HepG2 (cell line): ENCODE measurements around the gene MTHFD1L. TPM values are rescaled to one million over a fixed set of nuclear protein-coding genes. Genes with fewer than 3 reads are reported as not detected.

ENCODE experiments used
- ATAC-seq: fragments of 200-7000 bp; cut with Tn5 transposase; 3 replicates; pipeline ENCODE4 v1.9.1; 2020; ENCODE audit warnings: mild to moderate bottlenecking, moderate library complexity
- BruUV-seq: library from RNA; stranded (reverse); fragments of 400-500 nt; replicated peaks from 2 replicates; lab custom pipeline; 2021; lab: Mats Ljungman, UMichigan
- CTCF ChIA-PET: fragments of 300-600 bp; formaldehyde crosslinking; extraction: SDS; loops from one replicate; lab custom pipeline; 2021; ENCODE audit warnings: low total read pairs, inconsistent platforms, low intra/inter-chr PET ratio; lab: Yijun Ruan, JAX
- POLR2A ChIA-PET: fragments of 350-600 bp; sonication (Branson Sonifier 250); formaldehyde crosslinking; loops from one replicate; lab custom pipeline; 2020; ENCODE audit warnings: antibody characterized with exemption, inconsistent platforms; lab: Yijun Ruan, JAX
- DNase-seq: peaks from one replicate; pipeline ENCODE4 v3.0.0-alpha.2; 2015; ENCODE audit warnings: low spot score
- FAIRE-seq: peaks from 3 replicates; lab custom pipeline; 2011; peaks lifted over from hg19 to GRCh38; lab: Jason Lieb, UNC
- H2AFZ ChIP-seq: one replicate; pipeline ENCODE4 v1.6.1; 2011; ENCODE audit warnings: low read length, inconsistent platforms
- H3K27ac ChIP-seq: fragments of 300-600 bp; 3 replicates; pipeline ENCODE4 v1.8.0; 2011; ENCODE audit warnings: mixed run types, mild to moderate bottlenecking, mixed read lengths, low read length, inconsistent platforms; ENCODE audit not compliant: insufficient read depth; ENCODE audit errors: extremely low read length
- H3K27me3 ChIP-seq, 2 experiments: fragments of 200-600 bp in 1 of 2; 2 replicates in 1 of 2; 3 replicates in 1 of 2; pipeline versions ENCODE4 v1.6.0 to v1.8.0; 2011; ENCODE audit warnings: low read length in 2 of 2, mild to moderate bottlenecking in 2 of 2, moderate library complexity in 2 of 2, inconsistent platforms in 1 of 2; ENCODE audit not compliant: insufficient read depth in 2 of 2, control insufficient read depth in 1 of 2
- H3K36me3 ChIP-seq, 2 experiments: fragments of 200-600 bp in 1 of 2; replicated peaks in 1 of 2; 2 replicates in 1 of 2; 3 replicates in 1 of 2; pipeline versions ENCODE4 v1.5.1 to v1.8.0; 2011; ENCODE audit warnings: low read length in 2 of 2, inconsistent platforms in 1 of 2; ENCODE audit not compliant: insufficient read depth in 2 of 2, control insufficient read depth in 1 of 2
- H3K4me1 ChIP-seq: 2 replicates; pipeline ENCODE4 v1.5.1; 2012; ENCODE audit warnings: low read length, inconsistent platforms; ENCODE audit not compliant: insufficient read depth
- H3K4me2 ChIP-seq: 2 replicates; pipeline ENCODE4 v1.6.0; 2011; ENCODE audit warnings: low read depth, low read length, inconsistent platforms
- H3K4me3 ChIP-seq, 3 experiments: fragments of 200-600 bp in 1 of 3; sonication (generic), shearing (Covaris generic) in 1 of 3; replicated peaks in 1 of 3; 2 replicates each; pipeline ENCODE4 v1.5.1; 2011 to 2016; ENCODE audit warnings: low read length in 3 of 3, inconsistent platforms in 2 of 3, low read depth in 2 of 3, mild to moderate bottlenecking in 2 of 3, control low read depth in 1 of 3, mixed read lengths in 1 of 3; ENCODE audit not compliant: insufficient read depth in 1 of 3
- H3K79me2 ChIP-seq: one replicate; pipeline ENCODE4 v1.6.1; 2011; ENCODE audit warnings: low read length, inconsistent platforms; ENCODE audit not compliant: insufficient read depth
- H3K9ac ChIP-seq: 2 replicates; pipeline ENCODE4 v1.6.0; 2011; ENCODE audit warnings: mild to moderate bottlenecking, low read depth, low read length, inconsistent platforms; ENCODE audit not compliant: insufficient read depth
- H3K9me3 ChIP-seq: 2 replicates; pipeline ENCODE4 v1.5.1; 2012; ENCODE audit warnings: mild to moderate bottlenecking, low read length
- H4K20me1 ChIP-seq: 2 replicates; pipeline ENCODE4 v1.6.0; 2011; ENCODE audit warnings: inconsistent platforms, mild to moderate bottlenecking, low read length, moderate library complexity; ENCODE audit not compliant: insufficient read depth
- ARID2 ChIP-seq: sonication (generic); formaldehyde crosslinking; IDR thresholded peaks from 2 replicates; pipeline ENCODE4 v1.8.1; 2022; ENCODE audit warnings: mild to moderate bottlenecking, missing genetic modification reagents, borderline replicate concordance
- ATRX ChIP-seq: sonication (generic); formaldehyde crosslinking; IDR thresholded peaks from 2 replicates; pipeline ENCODE4 v1.4.0; 2020; ENCODE audit warnings: missing genetic modification reagents, borderline replicate concordance
- CEBPB ChIP-seq: IDR thresholded peaks from 2 replicates; pipeline ENCODE4 v1.6.1; 2011; ENCODE audit warnings: low read depth, low read length, improper control_type of control experiment, borderline replicate concordance
- E2F1 ChIP-seq: sonication (generic); formaldehyde crosslinking; IDR thresholded peaks from 2 replicates; pipeline ENCODE4 v1.5.0; 2020; ENCODE audit warnings: missing genetic modification reagents
- HDAC1 ChIP-seq: sonication (generic); formaldehyde crosslinking; IDR thresholded peaks from 2 replicates; pipeline ENCODE4 v1.5.1; 2020; ENCODE audit warnings: mild to moderate bottlenecking, missing genetic modification reagents
- PBX2 ChIP-seq: IDR thresholded peaks from 2 replicates; pipeline ENCODE4 v1.6.1; 2016; ENCODE audit warnings: control low read depth
- RAD51 ChIP-seq: fragments of 450-650 bp; IDR thresholded peaks from 2 replicates; pipeline ENCODE4 v1.6.1; 2016; ENCODE audit warnings: borderline replicate concordance
- RBFOX2 ChIP-seq: fragments of 200-400 bp; formaldehyde crosslinking; IDR thresholded peaks from 2 replicates; pipeline ENCODE4 v1.6.1; 2017; ENCODE audit warnings: low read depth, mild to moderate bottlenecking, low read length
- RXRA ChIP-seq: sonication (generic); formaldehyde crosslinking; IDR thresholded peaks from 2 replicates; pipeline ENCODE4 v1.5.1; 2020; ENCODE audit warnings: missing genetic modification reagents
- SRSF1 ChIP-seq: fragments of 200-400 bp; formaldehyde crosslinking; optimal IDR thresholded peaks from 2 replicates; pipeline ENCODE3; 2017; ENCODE audit warnings: mild to moderate bottlenecking, low read depth, low read length, moderate library complexity
- TFAP4 ChIP-seq: sonication (generic); IDR thresholded peaks from 2 replicates; pipeline ENCODE4 v1.6.1; 2016; ENCODE audit warnings: low read depth, borderline replicate concordance
- ZIK1 ChIP-seq: sonication (generic); formaldehyde crosslinking; IDR thresholded peaks from 2 replicates; pipeline ENCODE4 v1.5.0; 2020; ENCODE audit warnings: mild to moderate bottlenecking, low read depth, missing genetic modification reagents, borderline replicate concordance
- ZMAT3 ChIP-seq: sonication (generic); formaldehyde crosslinking; conservative IDR thresholded peaks from 2 replicates; pipeline ENCODE4 v1.7.0; 2021; ENCODE audit warnings: missing genetic modification reagents
- ZNF180 ChIP-seq: sonication (generic); formaldehyde crosslinking; IDR thresholded peaks from 2 replicates; pipeline ENCODE4 v1.4.0; 2020; ENCODE audit warnings: low read depth, missing genetic modification reagents, borderline replicate concordance
- ZNF207 ChIP-seq: fragments of 450-650 bp; IDR thresholded peaks from 2 replicates; pipeline ENCODE4 v1.6.1; 2016; ENCODE audit warnings: antibody characterized with exemption, borderline replicate concordance
- ZNF281 ChIP-seq: sonication (generic); formaldehyde crosslinking; IDR thresholded peaks from 2 replicates; pipeline ENCODE4 v1.4.0; 2020; ENCODE audit warnings: missing genetic modification reagents, borderline replicate concordance
- ZNF557 ChIP-seq: sonication (generic); formaldehyde crosslinking; IDR thresholded peaks from 2 replicates; pipeline ENCODE4 v1.4.0; 2020; ENCODE audit warnings: missing genetic modification reagents
- ZNF614 ChIP-seq: IDR thresholded peaks from 2 replicates; pipeline ENCODE4 v1.6.1; 2018; ENCODE audit warnings: missing biosample characterization, missing genetic modification reagents, inconsistent platforms, borderline replicate concordance
- WGBS: methylation state at CpG from one replicate; pipeline ENCODE4 v1.1.6; 2017; ENCODE audit warnings: low lambda C conversion rate; 5-methylcytosine and 5-hydroxymethylcytosine counted together
- in situ Hi-C: cut with HindIII; loops from 2 replicates; pipeline ENCODE4 v1.10.0; 2017; ENCODE audit warnings: low pct_unique_long_range_greater_than_20kb; ENCODE audit not compliant: extremely low pct_ligation_motif_present
- intact Hi-C: fragments of 100-400 bp; cut with micrococcal nuclease; formaldehyde crosslinking; loops from one replicate; pipeline ENCODE4 v1.10.0; 2022; ENCODE audit not compliant: unreplicated experiment
- polyA plus RNA-seq, 8 experiments: library from polyadenylated mRNA; depleted of rRNA in 3 of 8; stranded (reverse) in 7 of 8; unstranded in 1 of 8; fragments of >200 nt; fragmentation: Illumina TruSeq in 4 of 8; extraction: Trizol in 4 of 8; gene quantifications; 2 replicates each; pipeline versions ENCODE4 v1.2.1 to v1.2.3, GENCODE V29; 2011 to 2016; ENCODE audit warnings: low read depth in 4 of 8, missing spikeins in 1 of 8, mixed read lengths in 1 of 8; ENCODE audit not compliant: insufficient read depth in 1 of 8
- total RNA-seq, 5 experiments: library from RNA; depleted of rRNA; stranded (reverse); fragments of >200 nt; fragmentation: Illumina TruSeq; extraction: Trizol; gene quantifications; 2 replicates each; pipeline ENCODE4 v1.2.3, GENCODE V29; 2016; ENCODE audit warnings: low read depth in 1 of 5

Gene MTHFD1L
- total and polyA plus RNA-seq, 2 of the 13 experiments (the other 11 are each of a cell fraction or from before 2014, with no cell fraction given) = 24.0 to 39.6 TPM

GRCh38 chr6:151136141-151136755 lies 270.7 kb downstream of the MTHFD1L start (continued):
- TF ChIP-seq ZNF614 (CRISPR knock-in tag) = no peak
- TF ChIP-seq RAD51 = no peak
- no peak for TF ChIP-seq RXRA (CRISPR knock-in tag)
- TF ChIP-seq ZNF207 = no peak
- TF ChIP-seq SRSF1 = no peak
- TF ChIP-seq CEBPB = no peak
- TF ChIP-seq HDAC1 (CRISPR knock-in tag) = peak; percentile 57; the same call in 1 of the 2 replicates
- 0 out of 2 replicates have a peak, but pooled peaks have one; percentile 28 for TF ChIP-seq TFAP4
- TF ChIP-seq ZIK1 (CRISPR knock-in tag) = no peak

GRCh38 chr6:151137542-151137941 lies 272.0 kb downstream of the MTHFD1L start:
- no peaks in the 10 kb centered on the region for H3K36me3 ChIP-seq
- ChIA-PET POLR2A (no interaction called here), CTCF (no interaction called here)
- intact Hi-C loops (loop anchor here (5.0 kb wide), 1 partner anchor 70 kb away; no protein-coding TSS in a partner anchor), in situ Hi-C loops (no loop called here)
- DNase-seq (no peak), FAIRE-seq (no peak), ATAC-seq (no peak)
- H3K4me3 ChIP-seq = no peak overlapping the region
- no peak overlapping the region for H3K4me2 ChIP-seq
- no peak overlapping the region for H3K9ac ChIP-seq
- H3K4me1 ChIP-seq = peaks cover 35% of the 10 kb centered on the region
- no peaks in the 10 kb centered on the region for H3K27me3 ChIP-seq
- 0 out of 2 replicates have a peak, but pooled peaks cover 4% of the 10 kb centered on the region for H3K9me3 ChIP-seq
- no peaks in the 10 kb centered on the region for H3K79me2 ChIP-seq
- BruUV-seq = no TSS peak
- H2AFZ ChIP-seq = no peak overlapping the region
- H3K27ac ChIP-seq = no peak overlapping the region
- H4K20me1 ChIP-seq = no peaks in the 10 kb centered on the region
- 92% methylated on average over 6 of the region's 6 CpGs for WGBS
- TF ChIP-seq ZMAT3 (CRISPR knock-in tag) (no peak), RBFOX2 (no peak), E2F1 (no peak), ZNF180 (CRISPR knock-in tag) (no peak), ZNF557 (CRISPR knock-in tag) (no peak), ATRX (CRISPR knock-in tag) (no peak), ARID2 (CRISPR knock-in tag) (no peak), PBX2 (no peak), ZNF281 (CRISPR knock-in tag) (no peak)
